AG10803 (cell line): ENCODE data around the gene AGTRAP.

Source experiments
- DNase-seq: peaks from one replicate; pipeline ENCODE4 v3.0.0; 2010; ENCODE audit warnings: low read depth
- H3K4me3 ChIP-seq: 2 replicates; pipeline ENCODE4 v1.5.1; 2011; ENCODE audit warnings: mild to moderate bottlenecking, low read length, control low read depth
- TF ChIP-seq, protein P1 (sequence below): conservative IDR thresholded peaks from 2 replicates; pipeline ENCODE4 v1.5.1; 2011; ENCODE audit warnings: mild to moderate bottlenecking, low read length, control low read depth, inconsistent platforms

AGTRAP gene

DNA sequence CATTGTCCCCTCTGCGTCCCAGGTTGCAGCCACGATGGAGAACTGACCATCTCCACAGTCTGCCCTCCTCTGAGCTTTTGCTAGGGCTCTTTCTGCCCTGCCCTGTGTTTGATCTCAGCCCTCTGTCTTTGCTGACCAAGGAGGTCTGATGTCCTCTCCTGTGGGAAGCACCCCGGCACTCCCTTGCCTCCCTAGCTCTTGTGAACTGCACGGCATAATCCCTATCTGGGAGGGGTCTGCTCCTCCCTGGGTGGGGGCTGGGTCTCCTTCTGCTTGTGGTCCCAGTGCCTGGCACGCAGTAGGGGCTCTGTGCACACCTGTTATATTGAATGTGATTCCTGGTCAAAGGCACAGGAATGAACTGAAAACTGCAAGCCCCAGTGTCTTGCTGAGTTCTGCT lies 42.0 kb upstream of the AGTRAP start:
- no peak for DNase-seq
- H3K4me3 ChIP-seq: no peak overlapping the region
- TF ChIP-seq, protein P1, sequence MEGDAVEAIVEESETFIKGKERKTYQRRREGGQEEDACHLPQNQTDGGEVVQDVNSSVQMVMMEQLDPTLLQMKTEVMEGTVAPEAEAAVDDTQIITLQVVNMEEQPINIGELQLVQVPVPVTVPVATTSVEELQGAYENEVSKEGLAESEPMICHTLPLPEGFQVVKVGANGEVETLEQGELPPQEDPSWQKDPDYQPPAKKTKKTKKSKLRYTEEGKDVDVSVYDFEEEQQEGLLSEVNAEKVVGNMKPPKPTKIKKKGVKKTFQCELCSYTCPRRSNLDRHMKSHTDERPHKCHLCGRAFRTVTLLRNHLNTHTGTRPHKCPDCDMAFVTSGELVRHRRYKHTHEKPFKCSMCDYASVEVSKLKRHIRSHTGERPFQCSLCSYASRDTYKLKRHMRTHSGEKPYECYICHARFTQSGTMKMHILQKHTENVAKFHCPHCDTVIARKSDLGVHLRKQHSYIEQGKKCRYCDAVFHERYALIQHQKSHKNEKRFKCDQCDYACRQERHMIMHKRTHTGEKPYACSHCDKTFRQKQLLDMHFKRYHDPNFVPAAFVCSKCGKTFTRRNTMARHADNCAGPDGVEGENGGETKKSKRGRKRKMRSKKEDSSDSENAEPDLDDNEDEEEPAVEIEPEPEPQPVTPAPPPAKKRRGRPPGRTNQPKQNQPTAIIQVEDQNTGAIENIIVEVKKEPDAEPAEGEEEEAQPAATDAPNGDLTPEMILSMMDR: no peak

DNA sequence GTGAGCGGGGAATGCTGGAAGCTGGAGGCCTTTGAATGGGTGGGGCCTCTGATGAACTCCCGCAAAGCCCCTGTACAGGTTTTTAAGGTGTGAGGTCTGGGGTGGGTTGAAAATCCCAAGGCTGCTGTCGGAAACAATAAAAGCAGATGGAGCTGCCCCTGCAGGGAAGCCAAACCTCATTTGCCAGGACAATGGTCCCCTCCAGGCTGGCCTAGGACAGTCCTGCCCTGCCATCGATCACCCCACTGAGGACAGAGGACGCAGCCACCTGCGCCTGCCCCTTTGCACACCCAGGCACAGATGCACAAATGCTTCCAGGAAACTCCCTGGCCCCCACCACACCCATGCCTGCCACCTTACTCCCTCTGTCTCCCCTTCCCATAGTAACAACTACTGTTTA lies 40.1 kb upstream of the AGTRAP start:
- TF ChIP-seq, protein P1: no peak
- no peak overlapping the region for H3K4me3 ChIP-seq
- DNase-seq: no peak

DNA sequence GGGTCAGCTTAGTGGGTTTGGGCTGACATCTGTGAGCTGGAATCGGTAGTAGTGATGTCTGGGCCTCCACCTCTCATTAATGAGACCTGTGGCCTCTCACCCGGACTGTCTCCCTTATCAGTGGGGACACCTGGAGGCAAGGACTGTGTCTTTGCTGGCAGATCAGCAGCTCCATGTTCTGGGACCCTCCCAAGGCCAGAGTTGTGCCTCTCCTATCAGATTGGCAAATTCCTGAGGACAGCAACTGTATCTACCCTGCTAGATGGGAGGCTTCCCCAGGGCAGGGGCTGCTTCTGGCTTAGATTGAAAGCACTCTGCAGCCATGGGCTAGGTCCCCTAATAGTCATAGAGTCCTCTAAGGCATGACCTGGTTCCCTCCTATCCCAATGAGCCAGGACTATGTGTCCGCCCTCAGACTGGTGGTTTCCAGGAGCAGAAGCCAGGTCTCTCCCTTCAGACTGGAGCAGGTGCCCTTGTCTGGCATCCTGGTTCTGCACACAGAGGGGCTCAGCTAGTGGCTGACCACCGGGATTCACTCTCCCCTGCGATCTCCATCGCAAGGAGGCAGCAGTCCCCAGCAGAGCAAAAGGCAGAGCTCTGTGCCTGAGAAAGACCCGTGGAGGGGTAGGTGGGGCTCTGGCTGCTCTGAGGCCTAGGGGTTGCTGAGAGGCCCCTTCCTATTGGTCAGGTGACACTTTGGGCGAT lies 38.6 kb upstream of the AGTRAP start:
- TF ChIP-seq, protein P1: no peak
- no peak for DNase-seq

DNA sequence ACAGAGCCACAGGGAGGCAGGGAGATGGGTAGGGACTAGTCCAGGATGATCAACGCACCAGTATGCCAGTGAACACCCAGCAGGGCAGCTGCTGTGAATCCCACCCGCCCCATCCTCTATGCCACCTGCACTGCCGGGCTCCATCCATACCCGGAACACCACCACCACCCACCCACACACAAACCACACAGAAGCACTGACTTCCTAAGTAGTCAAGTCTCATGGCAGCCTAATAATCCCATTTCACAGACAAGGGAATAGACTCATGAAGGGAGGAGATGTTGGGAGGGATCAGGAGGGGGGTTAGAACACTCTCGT lies 38.1 kb upstream of the AGTRAP start:
- no peak overlapping the region for H3K4me3 ChIP-seq
- DNase-seq: no peak

More for the DNA sequence above, 38.6 kb upstream of the AGTRAP start:
- H3K4me3 ChIP-seq: no peak overlapping the region

DNA sequence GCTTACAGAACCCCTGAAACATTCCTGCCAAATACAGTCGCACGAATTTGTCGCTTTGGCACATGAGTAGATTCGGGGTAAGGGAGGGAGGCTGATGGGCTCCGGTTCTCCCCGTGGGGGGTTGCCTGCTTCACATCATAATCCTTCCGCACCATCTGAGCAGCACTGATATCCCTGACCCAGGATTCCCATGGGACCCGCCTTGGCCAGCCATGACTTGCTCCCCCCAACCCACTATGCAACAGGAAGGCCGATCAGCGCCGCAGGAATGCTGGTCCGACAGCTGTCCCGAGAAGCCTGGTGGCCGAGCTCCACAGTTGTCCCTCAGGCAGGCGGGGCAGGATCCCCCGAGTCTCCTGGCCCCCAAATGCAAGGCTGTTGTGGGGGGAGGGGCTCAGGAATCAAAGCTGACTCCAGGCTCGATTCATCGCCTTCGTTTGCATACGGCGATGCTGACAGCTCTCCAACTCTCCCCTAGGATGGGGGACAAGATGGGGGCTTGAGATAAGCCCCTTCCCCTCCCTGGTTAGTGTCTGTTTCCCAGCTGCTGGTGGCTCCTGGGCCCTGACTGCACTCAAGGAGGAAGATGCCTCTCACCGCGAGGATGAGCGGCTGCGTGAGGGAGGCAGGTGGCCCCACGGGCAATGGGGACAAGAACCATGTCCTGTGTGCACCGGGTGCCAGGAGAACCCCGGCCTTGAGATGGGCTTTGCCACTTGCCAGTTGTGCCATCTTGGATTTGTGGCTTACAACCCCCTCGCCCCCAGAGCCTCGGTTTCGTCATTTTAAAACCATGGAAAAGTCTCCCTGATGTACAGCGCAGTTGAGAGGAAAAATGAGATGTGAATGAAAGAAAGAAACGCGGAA lies 35.1 kb upstream of the AGTRAP start:
- no peak overlapping the region for H3K4me3 ChIP-seq
- TF ChIP-seq, protein P1: no peak
- DNase-seq: no peak

More for the DNA sequence above, 38.1 kb upstream of the AGTRAP start:
- TF ChIP-seq, protein P1: no peak

DNA sequence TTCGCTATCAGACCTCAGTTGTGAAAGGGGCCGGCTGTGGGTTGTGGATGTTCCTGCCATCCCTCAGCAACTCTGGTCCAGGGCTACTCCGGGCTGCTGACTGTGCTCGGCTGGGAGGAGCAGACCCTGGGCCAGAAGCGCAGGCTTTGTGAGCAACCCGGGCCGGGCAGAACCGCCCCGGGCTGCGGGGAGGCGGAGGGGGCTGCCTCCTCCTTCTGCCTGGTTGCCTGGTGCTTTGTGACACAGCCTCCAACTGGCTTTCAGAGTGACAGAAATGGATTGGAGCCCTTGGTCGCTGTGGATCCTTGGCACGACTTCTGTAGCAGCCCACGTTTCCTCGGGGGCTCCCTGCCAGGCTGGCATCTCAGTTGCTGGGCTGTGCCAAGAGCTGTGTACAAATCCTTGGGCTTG lies 34.4 kb upstream of the AGTRAP start:
- H3K4me3 ChIP-seq: no peak overlapping the region
- TF ChIP-seq, protein P1: no peak
- DNase-seq: no peak
